Activated B cell treated with CpG ODN at 0.5 μM for 24 hours (primary cell): ENCODE data around the gene PI16. TPM values are rescaled to one million over a fixed set of nuclear protein-coding genes. Genes with fewer than 3 reads are reported as not detected.
"Not testable (repeated sequence)": the region's sequence is repeated elsewhere in the genome, so short reads cannot be mapped to it uniquely, and the experiment has no call there.

Experiments
- ATAC-seq: fragments of 200-7000 bp; cut with Tn5 transposase; one replicate; pipeline ENCODE4 v1.10.0; 2021; ENCODE audit warnings: low read depth, mild to moderate bottlenecking, moderate library complexity
- CTCF ChIA-PET: fragments of 350-600 bp; sonication (Branson Sonifier 250); formaldehyde crosslinking; loops from one replicate; lab custom pipeline; 2021; ENCODE audit warnings: antibody characterized with exemption; lab: Charles Lee
- POLR2A ChIA-PET: fragments of 350-600 bp; sonication (Branson Sonifier 250); formaldehyde crosslinking; loops from one replicate; lab custom pipeline; 2021; ENCODE audit warnings: antibody characterized with exemption; lab: Charles Lee
- DNase-seq: peaks from one replicate; pipeline ENCODE4 v3.0.0; 2022
- H3K27ac Mint-ChIP-seq: one replicate; pipeline ENCODE4 v1.8.0; 2020; ENCODE audit warnings: mixed read lengths
- H3K27me3 Mint-ChIP-seq: one replicate; pipeline ENCODE4 v1.8.0; 2021; ENCODE audit warnings: mixed read lengths
- H3K36me3 Mint-ChIP-seq: one replicate; pipeline ENCODE4 v1.8.0; 2021; ENCODE audit warnings: low read depth, mixed read lengths
- H3K4me1 Mint-ChIP-seq: one replicate; pipeline ENCODE4 v1.8.0; 2021; ENCODE audit warnings: mixed read lengths
- H3K4me3 Mint-ChIP-seq: one replicate; pipeline ENCODE4 v1.8.0; 2020; ENCODE audit warnings: mild to moderate bottlenecking, mixed read lengths
- H3K9me3 Mint-ChIP-seq: one replicate; pipeline ENCODE4 v1.8.0; 2020; ENCODE audit warnings: mixed read lengths
- intact Hi-C: fragments of 100-400 bp; cut with micrococcal nuclease; formaldehyde crosslinking; loops from one replicate; pipeline ENCODE4 v1.15.1; 2024
- total RNA-seq: library from RNA; stranded (reverse); gene quantifications from 2 replicates; pipeline ENCODE4 v1.2.3, GENCODE V29; 2022
- TF ChIP-seq, protein P1 (sequence below): fragments of 200-600 bp; IDR thresholded peaks from one replicate; pipeline ENCODE4 v1.8.0; 2022; ENCODE audit warnings: antibody characterized with exemption, mild to moderate bottlenecking

PI16 gene
- total RNA-seq, 1 donor from 2014 or later = 0.78 TPM

DNA sequence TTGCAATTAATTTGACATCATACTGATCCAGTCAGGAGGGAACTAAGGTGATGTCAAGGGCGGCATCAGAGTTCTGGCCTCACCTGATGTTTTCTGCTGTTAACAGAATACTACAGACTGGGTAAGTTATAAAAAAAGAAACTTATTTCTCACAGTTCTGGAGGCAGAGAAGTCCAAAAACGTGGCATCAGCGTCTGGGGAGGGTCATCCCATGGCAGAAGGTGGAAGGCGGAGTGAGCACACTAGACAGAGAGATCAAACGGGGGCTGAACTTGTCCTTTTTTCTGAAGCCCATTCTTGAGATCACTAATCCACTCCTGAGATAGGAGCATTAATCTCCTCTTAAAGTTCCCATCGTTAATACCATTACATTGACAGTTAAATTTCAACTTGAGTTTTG, 34.7 kb downstream of the PI16 start:
- TF ChIP-seq, protein P1, sequence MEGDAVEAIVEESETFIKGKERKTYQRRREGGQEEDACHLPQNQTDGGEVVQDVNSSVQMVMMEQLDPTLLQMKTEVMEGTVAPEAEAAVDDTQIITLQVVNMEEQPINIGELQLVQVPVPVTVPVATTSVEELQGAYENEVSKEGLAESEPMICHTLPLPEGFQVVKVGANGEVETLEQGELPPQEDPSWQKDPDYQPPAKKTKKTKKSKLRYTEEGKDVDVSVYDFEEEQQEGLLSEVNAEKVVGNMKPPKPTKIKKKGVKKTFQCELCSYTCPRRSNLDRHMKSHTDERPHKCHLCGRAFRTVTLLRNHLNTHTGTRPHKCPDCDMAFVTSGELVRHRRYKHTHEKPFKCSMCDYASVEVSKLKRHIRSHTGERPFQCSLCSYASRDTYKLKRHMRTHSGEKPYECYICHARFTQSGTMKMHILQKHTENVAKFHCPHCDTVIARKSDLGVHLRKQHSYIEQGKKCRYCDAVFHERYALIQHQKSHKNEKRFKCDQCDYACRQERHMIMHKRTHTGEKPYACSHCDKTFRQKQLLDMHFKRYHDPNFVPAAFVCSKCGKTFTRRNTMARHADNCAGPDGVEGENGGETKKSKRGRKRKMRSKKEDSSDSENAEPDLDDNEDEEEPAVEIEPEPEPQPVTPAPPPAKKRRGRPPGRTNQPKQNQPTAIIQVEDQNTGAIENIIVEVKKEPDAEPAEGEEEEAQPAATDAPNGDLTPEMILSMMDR = no peak
- Mint-ChIP-seq H3K9me3 (no peaks in the 10 kb centered on the region), H3K4me1 (peaks cover 11% of the 10 kb centered on the region), H3K27ac (no peak overlapping the region), H3K36me3 (peaks cover 6% of the 10 kb centered on the region), H3K4me3 (no peak overlapping the region), H3K27me3 (no peaks in the 10 kb centered on the region)
- ChIA-PET CTCF (interaction anchor here (3.7 kb wide), 1 partner anchor 29 kb away, joined by 11 read pairs; no protein-coding TSS in a partner anchor), POLR2A (interaction anchor here (5.3 kb wide), 1 partner anchor 16 kb away, joined by 209 read pairs; the partner anchor contains the start of gene FGD2)
- DNase-seq (no peak), ATAC-seq (no peak)
- intact Hi-C loops = loop anchor here (5.0 kb wide), 1 partner anchor 828 kb away; the partner anchor contains the start of gene ZFAND3

DNA sequence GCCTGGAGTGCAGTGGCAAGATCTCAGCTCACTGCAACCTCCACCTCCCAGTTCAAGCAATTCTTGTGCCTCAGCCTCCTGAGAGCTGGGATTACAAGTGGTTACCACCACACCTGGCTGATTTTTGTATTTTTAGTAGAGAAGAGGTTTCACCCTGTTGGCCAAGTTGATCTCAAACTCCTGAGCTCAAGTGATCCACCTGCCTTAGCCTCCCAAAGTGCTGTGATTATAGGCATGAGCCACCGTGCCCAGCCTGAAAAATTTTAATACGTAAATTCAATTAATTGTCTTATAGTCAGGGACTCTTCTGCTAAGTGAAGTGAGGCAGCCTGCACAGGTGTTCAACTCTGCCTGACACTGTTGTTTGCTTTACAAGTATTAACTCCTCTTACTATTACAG, 35.9 kb downstream of the PI16 start:
- H3K9me3 Mint-ChIP-seq, H3K36me3 Mint-ChIP-seq, intact Hi-C loops, H3K27me3 Mint-ChIP-seq, ATAC-seq, DNase-seq, H3K27ac Mint-ChIP-seq, H3K4me3 Mint-ChIP-seq: not testable (repeated sequence)
- POLR2A ChIA-PET = interaction anchor here (2.3 kb wide), 1 partner anchor 14 kb away, joined by 7 read pairs; the partner anchor contains the start of gene FGD2
- peaks cover 11% of the 10 kb centered on the region for H3K4me1 Mint-ChIP-seq
- CTCF ChIA-PET = interaction anchor here (0.7 to 3.7 kb wide), 2 partner anchors 28 to 204 kb away, joined by 3 to 11 read pairs; no protein-coding TSS in a partner anchor

DNA sequence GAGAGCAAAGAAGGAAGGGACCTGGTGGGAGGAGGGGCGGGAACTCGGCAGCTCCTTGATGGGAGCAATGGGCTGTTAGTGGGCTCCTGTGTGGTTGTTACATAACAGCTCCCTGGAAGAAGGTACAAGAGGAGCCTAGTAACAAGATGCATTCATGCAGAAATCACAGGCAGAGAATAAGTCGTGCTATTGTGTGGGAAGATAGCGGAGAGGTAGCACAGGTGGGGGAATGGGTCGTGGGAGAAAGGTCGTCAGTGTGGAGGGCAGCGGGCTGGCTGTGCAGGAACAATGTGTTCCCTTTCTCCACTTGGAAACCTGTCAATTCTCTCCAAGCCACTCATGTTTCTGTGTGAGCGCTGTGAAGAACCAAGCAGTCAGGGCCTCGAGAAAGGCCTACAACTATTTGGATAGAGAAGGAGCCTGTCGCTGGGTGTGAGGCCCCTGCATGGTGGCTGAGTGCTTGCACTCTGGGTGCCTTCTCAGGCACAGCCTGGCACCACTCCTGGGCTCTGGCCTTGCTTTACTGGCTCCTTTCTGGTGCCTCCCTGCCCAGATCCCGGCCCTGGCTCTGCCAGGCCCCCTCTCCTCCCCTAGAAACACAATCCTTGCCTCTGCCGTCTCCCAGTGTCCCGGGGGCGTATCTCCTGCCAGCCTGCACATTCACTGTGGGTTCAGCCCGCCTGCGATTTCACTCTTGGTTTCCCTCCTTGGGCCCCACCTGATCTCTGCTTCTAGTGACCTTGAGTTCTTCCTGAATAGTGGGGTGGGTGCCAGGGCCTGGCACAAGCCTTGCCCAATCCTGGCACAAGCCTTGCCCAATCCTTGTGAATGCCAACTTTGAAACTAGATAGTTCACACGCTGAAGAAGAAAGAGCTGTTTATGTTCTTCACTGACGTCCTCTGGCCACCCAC, 43.5 kb downstream of the PI16 start:
- ChIA-PET CTCF (no interaction called here), POLR2A (no interaction called here)
- Mint-ChIP-seq H3K27me3 (no peaks in the 10 kb centered on the region), H3K27ac (no peak overlapping the region), H3K36me3 (no peaks in the 10 kb centered on the region), H3K9me3 (no peaks in the 10 kb centered on the region), H3K4me1 (peaks cover 34% of the 10 kb centered on the region), H3K4me3 (no peak overlapping the region)
- intact Hi-C loops = no loop called here
- no peak for ATAC-seq
- TF ChIP-seq, protein P1 = no peak
- DNase-seq = no peak

DNA sequence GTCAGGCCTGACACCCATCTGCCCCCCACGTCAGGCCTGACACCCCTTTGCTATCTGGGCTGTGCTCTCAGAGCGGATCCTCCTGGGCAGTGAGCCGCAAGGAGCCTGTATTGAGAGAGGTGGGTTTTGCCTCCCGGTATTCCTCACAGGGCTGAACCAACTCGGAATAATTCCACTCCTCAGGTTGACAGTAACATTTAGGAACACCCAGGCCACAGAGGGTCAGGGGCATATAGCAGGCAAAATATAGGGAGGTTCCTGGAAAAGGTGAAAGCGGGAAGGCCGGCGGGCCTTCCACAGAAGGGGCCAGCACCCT, 44.1 kb downstream of the PI16 start:
- TF ChIP-seq, protein P1 = no peak
- intact Hi-C loops = no loop called here
- Mint-ChIP-seq H3K9me3 (no peaks in the 10 kb centered on the region), H3K27me3 (no peaks in the 10 kb centered on the region), H3K4me1 (peaks cover 37% of the 10 kb centered on the region), H3K36me3 (no peaks in the 10 kb centered on the region), H3K4me3 (no peak overlapping the region), H3K27ac (no peak overlapping the region)
- POLR2A ChIA-PET = interaction anchor here (0.7 kb wide), 1 partner anchor 57 kb away, joined by 3 read pairs; no protein-coding TSS in a partner anchor
- ATAC-seq = no peak
- no peak for DNase-seq
- CTCF ChIA-PET = no interaction called here

DNA sequence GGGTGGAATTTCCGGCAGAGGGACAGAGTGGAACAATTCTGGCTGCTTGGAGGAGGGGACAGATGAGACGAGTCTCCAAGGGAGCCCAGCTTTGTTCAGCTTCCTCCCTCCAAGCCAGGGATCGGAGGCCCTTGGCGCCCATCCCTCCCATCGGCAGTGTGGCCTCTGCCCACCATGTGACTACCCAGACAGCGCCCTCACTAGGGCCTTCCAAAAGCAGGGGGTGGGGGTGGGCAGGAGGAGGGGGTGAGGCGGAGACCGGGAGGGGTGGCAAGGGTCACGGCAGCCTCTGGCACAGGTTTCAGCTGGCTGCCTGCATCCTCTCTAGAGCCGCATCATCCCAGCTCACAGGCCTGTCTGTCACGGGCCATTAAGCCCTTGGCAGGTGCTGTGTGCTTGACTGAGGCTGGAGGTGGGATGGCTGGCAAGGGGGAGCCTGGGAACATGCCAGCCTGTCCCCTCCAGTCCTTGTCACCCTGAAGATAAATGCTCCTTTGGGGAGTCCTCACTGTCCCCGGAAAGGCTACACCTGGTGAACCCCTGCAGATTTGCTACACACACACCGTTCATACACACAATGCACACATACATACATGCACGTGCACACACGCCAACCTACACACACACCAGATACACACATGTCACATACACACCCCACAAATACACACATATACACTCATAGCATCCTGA, 44.7 kb downstream of the PI16 start:
- ChIA-PET CTCF (no interaction called here), POLR2A (interaction anchor here (0.6 to 0.7 kb wide), 2 partner anchors 36 to 56 kb away, joined by 3 read pairs; no protein-coding TSS in a partner anchor)
- no peaks in the 10 kb centered on the region for H3K36me3 Mint-ChIP-seq
- DNase-seq = no peak
- H3K27ac Mint-ChIP-seq = no peak overlapping the region
- no peak for ATAC-seq
- no peak overlapping the region for H3K4me3 Mint-ChIP-seq
- no peaks in the 10 kb centered on the region for H3K9me3 Mint-ChIP-seq
- intact Hi-C loops = no loop called here
- TF ChIP-seq, protein P1 = no peak
- no peaks in the 10 kb centered on the region for H3K27me3 Mint-ChIP-seq
- H3K4me1 Mint-ChIP-seq = peaks cover 42% of the 10 kb centered on the region
